Measurements from ENCODE around the gene CBFA2T2. TPM values are rescaled to one million over a fixed set of nuclear protein-coding genes. Genes with fewer than 3 reads are reported as not detected.

CBFA2T2 gene
- total RNA-seq, 3 donors from 2014 or later (not counting 1 experiment from before 2014, with no cell fraction given) = 16.5 to 27.5 (median 18.5) TPM

DNA sequence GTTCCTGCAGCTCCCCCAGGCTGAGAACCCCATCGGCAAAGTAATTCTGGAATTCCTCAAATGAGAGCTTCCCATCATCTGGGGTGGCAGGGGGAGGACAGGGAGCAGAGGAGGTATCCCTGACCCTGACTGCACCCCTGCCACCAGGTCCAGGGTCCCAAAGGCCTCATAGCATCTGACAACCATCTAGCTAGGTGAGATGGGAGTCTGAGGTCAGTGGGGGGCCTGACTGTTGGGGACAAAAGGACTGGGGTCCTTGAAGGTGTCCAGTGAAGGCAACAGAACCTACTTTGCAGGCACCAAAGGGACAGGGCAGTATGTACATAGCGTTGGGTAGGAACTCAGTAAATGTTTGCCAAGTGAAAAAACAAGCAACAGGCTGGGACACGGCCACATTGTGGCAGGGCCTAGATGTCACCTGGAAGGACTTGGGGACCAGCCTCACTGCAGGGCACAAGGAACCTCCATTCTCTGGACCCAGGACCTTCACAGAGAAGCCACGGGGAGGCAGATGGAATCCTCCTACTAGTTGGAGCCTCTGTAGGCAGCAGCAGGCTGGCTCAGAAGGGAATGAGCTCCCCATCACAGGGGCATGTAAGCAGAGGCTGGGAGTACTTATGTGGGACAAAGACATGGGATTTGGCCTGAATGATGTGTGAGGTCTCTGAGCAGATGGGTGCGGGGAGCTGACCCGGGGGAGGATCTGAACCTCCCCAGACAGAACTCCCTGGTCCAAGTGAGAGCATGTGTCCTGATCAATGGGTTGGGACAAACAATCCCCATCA lies 181.0 kb downstream of the CBFA2T2 start:
- no peak overlapping the region for H3K4me3 Mint-ChIP-seq
- intact Hi-C loops (cut with micrococcal nuclease) = no loop called here
- WGBS (ENCODE audit: insufficient coverage) = 98% methylated on average over 6 of the region's 6 CpGs
- TF ChIP-seq, protein P1, sequence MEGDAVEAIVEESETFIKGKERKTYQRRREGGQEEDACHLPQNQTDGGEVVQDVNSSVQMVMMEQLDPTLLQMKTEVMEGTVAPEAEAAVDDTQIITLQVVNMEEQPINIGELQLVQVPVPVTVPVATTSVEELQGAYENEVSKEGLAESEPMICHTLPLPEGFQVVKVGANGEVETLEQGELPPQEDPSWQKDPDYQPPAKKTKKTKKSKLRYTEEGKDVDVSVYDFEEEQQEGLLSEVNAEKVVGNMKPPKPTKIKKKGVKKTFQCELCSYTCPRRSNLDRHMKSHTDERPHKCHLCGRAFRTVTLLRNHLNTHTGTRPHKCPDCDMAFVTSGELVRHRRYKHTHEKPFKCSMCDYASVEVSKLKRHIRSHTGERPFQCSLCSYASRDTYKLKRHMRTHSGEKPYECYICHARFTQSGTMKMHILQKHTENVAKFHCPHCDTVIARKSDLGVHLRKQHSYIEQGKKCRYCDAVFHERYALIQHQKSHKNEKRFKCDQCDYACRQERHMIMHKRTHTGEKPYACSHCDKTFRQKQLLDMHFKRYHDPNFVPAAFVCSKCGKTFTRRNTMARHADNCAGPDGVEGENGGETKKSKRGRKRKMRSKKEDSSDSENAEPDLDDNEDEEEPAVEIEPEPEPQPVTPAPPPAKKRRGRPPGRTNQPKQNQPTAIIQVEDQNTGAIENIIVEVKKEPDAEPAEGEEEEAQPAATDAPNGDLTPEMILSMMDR (IDR thresholded peaks at IDR 0.05) = no peak
- Histone ChIP-seq H3K27ac (ENCODE audit: low read length) (no peak overlapping the region), H3K27me3 (ENCODE audit: control insufficient read depth, insufficient read depth, low read length) (no peaks in the 10 kb centered on the region), H3K36me3 (ENCODE audit: control insufficient read depth, insufficient read depth, low read length) (no peaks in the 10 kb centered on the region), H3K4me1 (ENCODE audit: control insufficient read depth, insufficient read depth, low read length) (peaks cover 46% of the 10 kb centered on the region), H3K9me3 (ENCODE audit: control insufficient read depth, insufficient read depth, low read length) (no peaks in the 10 kb centered on the region), H3K4me3 (ENCODE audit: low read length) (no peak overlapping the region)
- H3K36me3 Mint-ChIP-seq = no peaks in the 10 kb centered on the region
- H3K4me1 Mint-ChIP-seq = peaks cover 14 to 44% of the 10 kb centered on the region in 2 donors
- no peak for DNase-seq
- no peak for ATAC-seq
- no peak overlapping the region for H3K27ac Mint-ChIP-seq
- no peaks in the 10 kb centered on the region for H3K9me3 Mint-ChIP-seq
- no peaks in the 10 kb centered on the region for H3K27me3 Mint-ChIP-seq (ENCODE audit: low read depth in 2 of 2)

DNA sequence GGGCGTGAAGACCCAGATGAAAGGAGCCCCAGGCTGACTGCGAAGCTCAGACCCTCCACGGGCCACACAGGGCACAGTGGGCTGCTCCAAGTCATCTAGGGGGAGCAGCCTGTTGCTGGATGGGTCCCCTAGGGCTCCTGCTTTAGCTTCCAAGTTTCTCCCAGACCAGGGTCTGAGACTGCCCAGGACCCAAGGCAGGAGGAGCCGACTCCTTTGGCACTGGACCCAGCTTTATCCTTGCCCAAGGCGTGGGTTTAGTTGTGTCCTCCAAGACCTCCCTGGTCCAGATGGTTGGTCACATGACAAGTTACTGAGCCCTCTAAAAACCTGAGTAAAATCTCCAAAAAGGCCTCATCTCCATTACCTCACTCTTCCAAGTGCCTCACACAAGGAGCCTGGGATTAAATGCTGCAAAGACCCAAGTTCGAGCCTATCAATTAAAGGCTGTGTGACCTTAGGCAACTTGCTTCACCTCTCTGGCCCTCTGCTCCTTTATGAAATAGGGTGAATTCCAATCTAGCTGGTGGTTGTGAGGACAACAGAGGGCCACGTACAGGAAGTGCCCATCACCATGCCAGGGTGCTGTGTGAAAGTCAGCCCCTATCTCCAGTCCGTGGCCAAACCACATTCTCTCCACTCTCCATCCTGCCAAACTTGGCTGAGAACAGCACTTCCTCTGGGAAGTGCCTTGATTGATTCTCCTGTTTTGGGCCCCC lies 181.8 kb downstream of the CBFA2T2 start:
- Mint-ChIP-seq H3K36me3 (no peaks in the 10 kb centered on the region), H3K4me3 (no peak overlapping the region), H3K4me1 (peaks cover 7 to 39% of the 10 kb centered on the region in 2 donors), H3K27me3 (ENCODE audit: low read depth in 2 of 2) (no peaks in the 10 kb centered on the region), H3K9me3 (no peaks in the 10 kb centered on the region), H3K27ac (no peak overlapping the region)
- intact Hi-C loops (cut with micrococcal nuclease) = no loop called here
- H3K27me3 ChIP-seq (ENCODE audit: control insufficient read depth, insufficient read depth, low read length) = no peaks in the 10 kb centered on the region
- 89% methylated on average over 8 of the region's 8 CpGs for WGBS (ENCODE audit: insufficient coverage)
- H3K4me1 ChIP-seq (ENCODE audit: control insufficient read depth, insufficient read depth, low read length) = peaks cover 38% of the 10 kb centered on the region
- H3K4me3 ChIP-seq (ENCODE audit: low read length) = no peak overlapping the region
- TF ChIP-seq, protein P1 (IDR thresholded peaks at IDR 0.05) = no peak
- H3K27ac ChIP-seq (ENCODE audit: low read length) = no peak overlapping the region
- no peaks in the 10 kb centered on the region for H3K9me3 ChIP-seq (ENCODE audit: control insufficient read depth, insufficient read depth, low read length)
- ATAC-seq = no peak
- H3K36me3 ChIP-seq (ENCODE audit: control insufficient read depth, insufficient read depth, low read length) = no peaks in the 10 kb centered on the region
- no peak for DNase-seq

GRCh38 chr20:33672426-33673113 lies 182.7 kb downstream of the CBFA2T2 start:
- Histone ChIP-seq H3K36me3 (ENCODE audit: control insufficient read depth, insufficient read depth, low read length) (no peaks in the 10 kb centered on the region), H3K27me3 (ENCODE audit: control insufficient read depth, insufficient read depth, low read length) (no peaks in the 10 kb centered on the region), H3K4me1 (ENCODE audit: control insufficient read depth, insufficient read depth, low read length) (peaks cover 36% of the 10 kb centered on the region), H3K4me3 (ENCODE audit: low read length) (no peak overlapping the region), H3K27ac (ENCODE audit: low read length) (no peak overlapping the region), H3K9me3 (ENCODE audit: control insufficient read depth, insufficient read depth, low read length) (no peaks in the 10 kb centered on the region)
- H3K27me3 Mint-ChIP-seq (ENCODE audit: low read depth in 2 of 2) = no peaks in the 10 kb centered on the region
- TF ChIP-seq, protein P1 (IDR thresholded peaks at IDR 0.05) = no peak
- H3K9me3 Mint-ChIP-seq = no peaks in the 10 kb centered on the region
- no peaks in the 10 kb centered on the region for H3K36me3 Mint-ChIP-seq
- H3K27ac Mint-ChIP-seq = peak overlapping the region in 1 of 2 donors; percentile 87
- intact Hi-C loops (cut with micrococcal nuclease) = no loop called here
- ATAC-seq = no peak
- H3K4me1 Mint-ChIP-seq = peaks cover 6 to 34% of the 10 kb centered on the region in 2 donors
- no peak for DNase-seq
- H3K4me3 Mint-ChIP-seq = peak overlapping the region; percentile 80
- 82% methylated on average over 17 of the region's 17 CpGs for WGBS (ENCODE audit: insufficient coverage)
